Measurements from ENCODE around the gene ALDH1A3. TPM values are rescaled to one million over a fixed set of nuclear protein-coding genes. Genes with fewer than 3 reads are reported as not detected.

Gene ALDH1A3
- total RNA-seq, 1 experiment from 2014 or later, result 879 TPM

GRCh38 chr15:100852630-100853029 lies 27.0 kb upstream of the ALDH1A3 start:
- no peak for DNase-seq
- H3K36me3 ChIP-seq, result no peaks in the 10 kb centered on the region
- H3K4me3 ChIP-seq, result no peak overlapping the region
- H3K9me3 ChIP-seq, result no peaks in the 10 kb centered on the region
- H3K27me3 ChIP-seq, result no peaks in the 10 kb centered on the region

- no peak for DNase-seq
- Histone ChIP-seq H3K4me3 (no peak overlapping the region), H3K36me3 (no peaks in the 10 kb centered on the region), H3K27me3 (no peaks in the 10 kb centered on the region), H3K9me3 (no peaks in the 10 kb centered on the region)
Observed at GRCh38 chr15:100853676-100854440, 25.8 kb upstream of the ALDH1A3 start.

GRCh38 chr15:100856867-100857266 lies 22.8 kb upstream of the ALDH1A3 start:
- no peak for DNase-seq
- peaks cover 5% of the 10 kb centered on the region; the same call in 1 of the 2 replicates for H3K9me3 ChIP-seq
- no peaks in the 10 kb centered on the region for H3K36me3 ChIP-seq
- H3K4me3 ChIP-seq, result no peak overlapping the region
- H3K27me3 ChIP-seq, result no peaks in the 10 kb centered on the region

- no peak overlapping the region for H3K4me3 ChIP-seq
- peaks cover 5% of the 10 kb centered on the region; the same call in 1 of the 2 replicates for H3K9me3 ChIP-seq
- H3K36me3 ChIP-seq, result no peaks in the 10 kb centered on the region
- H3K27me3 ChIP-seq, result no peaks in the 10 kb centered on the region
- no peak for DNase-seq
Observed at GRCh38 chr15:100858294-100858693, 21.3 kb upstream of the ALDH1A3 start.

GRCh38 chr15:100859970-100860828 lies 19.4 kb upstream of the ALDH1A3 start:
- DNase-seq, result no peak
- Histone ChIP-seq H3K4me3 (no peak overlapping the region), H3K27me3 (no peaks in the 10 kb centered on the region), H3K36me3 (no peaks in the 10 kb centered on the region), H3K9me3 (peaks cover 5% of the 10 kb centered on the region; the same call in 1 of the 2 replicates)

- Histone ChIP-seq H3K27me3 (no peaks in the 10 kb centered on the region), H3K9me3 (peaks cover 5% of the 10 kb centered on the region; the same call in 1 of the 2 replicates), H3K4me3 (no peak overlapping the region), H3K36me3 (no peaks in the 10 kb centered on the region)
- DNase-seq, result no peak
Observed at GRCh38 chr15:100860829-100861510, 18.7 kb upstream of the ALDH1A3 start.

GRCh38 chr15:100861511-100861991 lies 18.1 kb upstream of the ALDH1A3 start:
- no peak overlapping the region for H3K4me3 ChIP-seq
- H3K36me3 ChIP-seq, result no peaks in the 10 kb centered on the region
- no peak for DNase-seq
- peaks cover 5% of the 10 kb centered on the region; the same call in 1 of the 2 replicates for H3K9me3 ChIP-seq
- no peaks in the 10 kb centered on the region for H3K27me3 ChIP-seq

- Histone ChIP-seq H3K4me3 (no peak overlapping the region), H3K9me3 (peaks cover 5% of the 10 kb centered on the region; the same call in 1 of the 2 replicates), H3K27me3 (no peaks in the 10 kb centered on the region), H3K36me3 (no peaks in the 10 kb centered on the region)
- no peak for DNase-seq
Observed at GRCh38 chr15:100862162-100862561, 17.5 kb upstream of the ALDH1A3 start.

GRCh38 chr15:100863075-100863795 lies 16.4 kb upstream of the ALDH1A3 start:
- no peaks in the 10 kb centered on the region for H3K27me3 ChIP-seq
- no peak for DNase-seq
- H3K4me3 ChIP-seq, result no peak overlapping the region
- H3K36me3 ChIP-seq, result no peaks in the 10 kb centered on the region
- peaks cover 5% of the 10 kb centered on the region; the same call in 1 of the 2 replicates for H3K9me3 ChIP-seq

GRCh38 chr15:100863796-100864267 lies 15.8 kb upstream of the ALDH1A3 start:
- DNase-seq, result no peak
- H3K4me3 ChIP-seq, result no peak overlapping the region
- no peaks in the 10 kb centered on the region for H3K36me3 ChIP-seq
- H3K27me3 ChIP-seq, result no peaks in the 10 kb centered on the region
- H3K9me3 ChIP-seq, result peaks cover 7% of the 10 kb centered on the region

- DNase-seq, result no peak
- Histone ChIP-seq H3K9me3 (peaks cover 8% of the 10 kb centered on the region), H3K27me3 (no peaks in the 10 kb centered on the region), H3K36me3 (no peaks in the 10 kb centered on the region), H3K4me3 (no peak overlapping the region)
Observed at GRCh38 chr15:100866386-100867330, 13.0 kb upstream of the ALDH1A3 start.

- DNase-seq, result no peak
- H3K27me3 ChIP-seq, result no peaks in the 10 kb centered on the region
- no peaks in the 10 kb centered on the region for H3K36me3 ChIP-seq
- peaks cover 8% of the 10 kb centered on the region for H3K9me3 ChIP-seq
- H3K4me3 ChIP-seq, result no peak overlapping the region
Observed at GRCh38 chr15:100867433-100867832, 12.2 kb upstream of the ALDH1A3 start.

GRCh38 chr15:100869151-100869999 lies 10.3 kb upstream of the ALDH1A3 start:
- DNase-seq, result no peak
- H3K36me3 ChIP-seq, result no peaks in the 10 kb centered on the region
- H3K27me3 ChIP-seq, result no peaks in the 10 kb centered on the region
- H3K9me3 ChIP-seq, result peaks cover 8% of the 10 kb centered on the region
- H3K4me3 ChIP-seq, result no peak overlapping the region

GRCh38 chr15:100873029-100873677 lies 6.5 kb upstream of the ALDH1A3 start:
- DNase-seq, result peak; percentile 58
- Histone ChIP-seq H3K9me3 (peaks cover 8% of the 10 kb centered on the region), H3K36me3 (no peaks in the 10 kb centered on the region), H3K4me3 (no peak overlapping the region), H3K27me3 (no peaks in the 10 kb centered on the region)

Measured in MG63 (cell line).